Measurements from ENCODE around the gene LLPH. TPM values are rescaled to one million over a fixed set of nuclear protein-coding genes. Genes with fewer than 3 reads are reported as not detected.

LLPH gene
- total and polyA plus RNA-seq, 2 of the 13 experiments (the other 11 are each of a cell fraction or from before 2014, with no cell fraction given): 4.2 to 25.6 TPM

DNA sequence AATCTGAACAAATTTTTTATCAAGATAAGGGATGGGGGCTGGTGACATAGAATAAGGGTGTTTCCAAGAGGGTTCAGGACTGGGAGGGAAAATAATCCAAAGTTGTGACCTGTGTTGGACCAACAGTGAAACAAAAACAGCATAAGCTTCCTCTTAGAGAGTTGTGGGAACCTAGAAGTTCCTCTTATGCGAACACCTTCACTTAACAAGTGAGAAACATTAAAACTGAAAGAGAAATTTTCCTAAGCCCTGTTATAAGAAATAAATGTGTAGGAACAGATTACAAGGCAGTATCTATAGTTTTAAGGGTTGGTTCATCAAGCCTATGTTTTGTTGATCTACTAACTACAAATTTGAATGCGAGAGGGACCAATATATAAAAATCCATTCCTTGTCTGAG is 58.4 kb downstream of the LLPH start (continued):
- TF ChIP-seq NR0B2 (CRISPR knock-in tag; IDR thresholded peaks at IDR 0.05) (no peak), ZNF800 (CRISPR knock-in tag; IDR thresholded peaks at IDR 0.05) (no peak), ZNF781 (CRISPR knock-in tag; IDR thresholded peaks at IDR 0.05; ENCODE audit: borderline replicate concordance, not compliant biosample characterization) (no peak), ZNF773 (CRISPR knock-in tag; IDR thresholded peaks at IDR 0.05; ENCODE audit: borderline replicate concordance) (no peak), POLR2G (IDR thresholded peaks at IDR 0.05; ENCODE audit: low read depth, low read length) (no peak)
- TF ChIP-seq, protein P1, sequence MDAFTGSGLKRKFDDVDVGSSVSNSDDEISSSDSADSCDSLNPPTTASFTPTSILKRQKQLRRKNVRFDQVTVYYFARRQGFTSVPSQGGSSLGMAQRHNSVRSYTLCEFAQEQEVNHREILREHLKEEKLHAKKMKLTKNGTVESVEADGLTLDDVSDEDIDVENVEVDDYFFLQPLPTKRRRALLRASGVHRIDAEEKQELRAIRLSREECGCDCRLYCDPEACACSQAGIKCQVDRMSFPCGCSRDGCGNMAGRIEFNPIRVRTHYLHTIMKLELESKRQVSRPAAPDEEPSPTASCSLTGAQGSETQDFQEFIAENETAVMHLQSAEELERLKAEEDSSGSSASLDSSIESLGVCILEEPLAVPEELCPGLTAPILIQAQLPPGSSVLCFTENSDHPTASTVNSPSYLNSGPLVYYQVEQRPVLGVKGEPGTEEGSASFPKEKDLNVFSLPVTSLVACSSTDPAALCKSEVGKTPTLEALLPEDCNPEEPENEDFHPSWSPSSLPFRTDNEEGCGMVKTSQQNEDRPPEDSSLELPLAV (CRISPR knock-in tag; conservative IDR thresholded peaks at IDR 0.05; ENCODE audit: low read depth): no peak

DNA sequence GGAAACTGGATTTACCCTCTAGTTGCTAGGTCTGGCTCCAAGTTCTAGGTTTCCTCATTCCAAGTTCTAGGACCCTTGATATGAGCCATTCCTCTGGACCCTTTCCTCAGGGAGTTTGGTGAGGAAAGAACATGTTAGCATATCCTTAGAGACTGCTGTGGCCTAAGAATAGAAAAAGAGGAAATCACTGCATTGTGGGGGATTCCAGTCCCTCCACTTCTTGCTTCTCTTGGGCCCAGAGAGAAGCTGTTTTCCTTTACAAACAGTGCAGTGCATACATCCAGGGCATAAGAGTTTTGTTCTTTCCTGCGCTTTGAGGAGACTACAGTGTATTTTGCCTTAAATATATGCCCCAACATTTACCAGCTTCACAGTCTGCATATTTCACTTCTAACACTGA is 59.0 kb downstream of the LLPH start:
- TF ChIP-seq, protein P2, sequence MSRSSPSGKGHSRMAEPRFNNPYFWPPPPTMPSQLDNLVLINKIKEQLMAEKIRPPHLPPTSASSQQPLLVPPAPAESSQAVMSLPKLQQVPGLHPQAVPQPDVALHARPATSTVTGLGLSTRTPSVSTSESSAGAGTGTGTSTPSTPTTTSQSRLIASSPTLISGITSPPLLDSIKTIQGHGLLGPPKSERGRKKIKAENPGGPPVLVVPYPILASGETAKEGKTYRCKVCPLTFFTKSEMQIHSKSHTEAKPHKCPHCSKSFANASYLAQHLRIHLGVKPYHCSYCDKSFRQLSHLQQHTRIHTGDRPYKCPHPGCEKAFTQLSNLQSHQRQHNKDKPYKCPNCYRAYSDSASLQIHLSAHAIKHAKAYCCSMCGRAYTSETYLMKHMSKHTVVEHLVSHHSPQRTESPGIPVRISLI (CRISPR knock-in tag; IDR thresholded peaks at IDR 0.05; ENCODE audit: borderline replicate concordance): no peak
- TF ChIP-seq, protein P3, sequence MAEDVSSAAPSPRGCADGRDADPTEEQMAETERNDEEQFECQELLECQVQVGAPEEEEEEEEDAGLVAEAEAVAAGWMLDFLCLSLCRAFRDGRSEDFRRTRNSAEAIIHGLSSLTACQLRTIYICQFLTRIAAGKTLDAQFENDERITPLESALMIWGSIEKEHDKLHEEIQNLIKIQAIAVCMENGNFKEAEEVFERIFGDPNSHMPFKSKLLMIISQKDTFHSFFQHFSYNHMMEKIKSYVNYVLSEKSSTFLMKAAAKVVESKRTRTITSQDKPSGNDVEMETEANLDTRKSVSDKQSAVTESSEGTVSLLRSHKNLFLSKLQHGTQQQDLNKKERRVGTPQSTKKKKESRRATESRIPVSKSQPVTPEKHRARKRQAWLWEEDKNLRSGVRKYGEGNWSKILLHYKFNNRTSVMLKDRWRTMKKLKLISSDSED (CRISPR knock-in tag; IDR thresholded peaks at IDR 0.05): no peak
- TF ChIP-seq ZNF776 (CRISPR knock-in tag; IDR thresholded peaks at IDR 0.05) (no peak), FOXK1 (CRISPR knock-in tag; IDR thresholded peaks at IDR 0.05; ENCODE audit: borderline replicate concordance, low read depth) (no peak), NFE2L1 (CRISPR knock-in tag; IDR thresholded peaks at IDR 0.05; ENCODE audit: borderline replicate concordance) (no peak), ZFP82 (CRISPR knock-in tag; IDR thresholded peaks at IDR 0.05; ENCODE audit: borderline replicate concordance) (no peak), ZIK1 (CRISPR knock-in tag; IDR thresholded peaks at IDR 0.05; ENCODE audit: borderline replicate concordance, low read depth) (no peak), CBX5 (CRISPR knock-in tag; IDR thresholded peaks at IDR 0.05; ENCODE audit: borderline replicate concordance) (no peak), MYC (CRISPR knock-in tag; IDR thresholded peaks at IDR 0.05; ENCODE audit: borderline replicate concordance) (no peak)
- ATAC-seq (no peak), DNase-seq (ENCODE audit: low spot score) (no peak), FAIRE-seq (no peak)
- intact Hi-C loops (cut with micrococcal nuclease; ENCODE audit: unreplicated experiment): no loop called here
- H2AFZ ChIP-seq (ENCODE audit: low read length): no peak overlapping the region
- 76% methylated on average over 1 of the region's 1 CpG for WGBS (ENCODE audit: low lambda C conversion rate)
- no peaks in the 10 kb centered on the region for H3K36me3 ChIP-seq (replicated peaks in 1 of 2; ENCODE audit: control insufficient read depth in 1 of 2, insufficient read depth in 2 of 2, low read length in 2 of 2)
- no peaks in the 10 kb centered on the region for H3K79me2 ChIP-seq (ENCODE audit: insufficient read depth, low read length)
- no peak overlapping the region for H3K4me2 ChIP-seq (ENCODE audit: low read depth, low read length)
- POLR2A ChIA-PET: no interaction called here
- H3K27me3 ChIP-seq (ENCODE audit: control insufficient read depth in 1 of 2, insufficient read depth in 2 of 2, low read length in 2 of 2): no peaks in the 10 kb centered on the region
- no peaks in the 10 kb centered on the region for H4K20me1 ChIP-seq (ENCODE audit: insufficient read depth, low read length)
- no peak overlapping the region for H3K27ac ChIP-seq (ENCODE audit: extremely low read length, insufficient read depth, low read length)
- no peaks in the 10 kb centered on the region for H3K9me3 ChIP-seq (ENCODE audit: low read length)
- H3K9ac ChIP-seq (ENCODE audit: insufficient read depth, low read depth, low read length): no peak overlapping the region
- no TSS peak for BruUV-seq (replicated peaks)
- H3K4me1 ChIP-seq (ENCODE audit: insufficient read depth, low read length): peaks cover 34% of the 10 kb centered on the region
- in situ Hi-C loops (cut with HindIII; ENCODE audit: extremely low pct_ligation_motif_present, low pct_unique_long_range_greater_than_20kb): no loop called here
- no peak overlapping the region for H3K4me3 ChIP-seq (replicated peaks in 1 of 3; ENCODE audit: insufficient read depth in 1 of 3, low read depth in 2 of 3, low read length in 3 of 3)
- CTCF ChIA-PET (ENCODE audit: low intra/inter-chr PET ratio, low total read pairs): no interaction called here
